ENCODE results near the gene DNPH1.
A peak's percentile ranks its signal among the peaks of the same experiment; 100 is the strongest.

DNPH1 gene

GRCh38 chr6:43183441-43183840 is 45.8 kb downstream of the DNPH1 start:
- no peak for DNase-seq (ENCODE audit: low read depth, low spot score)

DNA sequence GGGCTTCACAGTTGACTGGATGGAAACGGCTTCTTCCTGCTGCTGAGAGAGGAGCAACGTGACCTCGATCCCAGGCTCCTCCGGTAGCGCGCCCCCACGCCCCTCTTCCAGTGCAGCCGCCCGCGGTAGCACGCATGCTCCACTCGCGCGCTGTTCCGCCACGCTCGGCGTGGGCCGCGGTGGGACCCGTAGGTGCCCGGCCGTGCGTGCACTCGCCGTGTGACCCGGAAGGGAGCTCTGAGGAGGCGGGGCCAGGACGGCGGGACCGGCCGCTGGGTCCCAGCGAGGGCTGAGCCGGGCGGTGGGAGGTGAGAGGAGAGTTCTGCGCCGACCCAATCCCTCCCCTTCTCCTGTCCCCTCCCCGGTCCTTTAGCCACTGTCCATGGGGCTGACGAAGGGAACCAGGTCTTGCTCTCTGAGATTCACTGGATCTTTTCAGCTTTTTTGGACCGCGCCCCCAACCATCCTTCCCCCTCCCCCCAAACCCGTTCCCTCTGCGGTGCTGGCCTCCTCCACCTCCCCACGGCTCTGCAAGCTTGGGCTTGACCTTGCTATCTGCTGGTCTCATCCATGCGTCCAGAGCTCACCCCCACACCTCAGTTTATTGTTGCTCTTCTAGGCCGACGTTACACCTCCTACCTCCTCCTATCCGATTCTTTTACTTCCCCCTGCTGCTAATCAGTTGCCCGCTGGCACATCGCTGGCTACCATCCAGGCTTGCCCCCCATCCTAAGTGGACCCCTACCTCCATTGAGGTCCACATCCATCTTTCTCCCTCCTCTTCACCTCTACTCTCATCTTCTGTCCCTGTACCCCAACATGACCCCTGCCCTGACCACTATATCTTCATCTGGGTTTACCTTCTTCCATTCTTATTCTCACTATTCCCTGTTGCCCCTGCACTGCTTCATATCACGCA is 47.1 kb downstream of the DNPH1 start, which contains the start of gene CUL9:
TSS of gene CUL9 (plus strand) at position 255 of the 919 bp plus-strand sequence. CDS start 2,115 bp downstream, outside the sequence.
- peak; percentile 12 for DNase-seq (ENCODE audit: low read depth, low spot score)

DNA sequence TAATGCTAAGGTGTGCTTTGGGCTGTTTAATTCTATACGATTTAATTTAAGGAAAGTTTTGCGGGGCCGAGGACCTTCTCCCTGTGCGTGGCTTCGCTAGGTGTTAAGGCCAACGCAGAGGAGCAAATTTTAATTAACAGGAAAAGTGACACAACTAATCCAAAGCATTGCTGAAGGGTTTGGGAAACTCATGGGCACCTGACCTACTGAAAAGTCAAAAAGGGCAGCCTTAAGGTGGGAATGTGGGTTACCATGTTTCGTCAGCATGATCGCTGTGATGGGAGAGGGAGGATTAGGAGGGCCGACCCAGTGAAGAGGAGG is 47.7 kb downstream of the DNPH1 start:
- no peak for DNase-seq (ENCODE audit: low read depth, low spot score)

GRCh38 chr6:43180985-43181384 is 48.3 kb downstream of the DNPH1 start:
- no peak for DNase-seq (ENCODE audit: low read depth, low spot score)

GRCh38 chr6:43180058-43180457 is 49.2 kb downstream of the DNPH1 start:
- no peak for DNase-seq (ENCODE audit: low read depth, low spot score)

- DNase-seq (ENCODE audit: low read depth, low spot score), result no peak
These were observed 50.1 kb downstream of the DNPH1 start for GRCh38 chr6:43178951-43179830.

DNA sequence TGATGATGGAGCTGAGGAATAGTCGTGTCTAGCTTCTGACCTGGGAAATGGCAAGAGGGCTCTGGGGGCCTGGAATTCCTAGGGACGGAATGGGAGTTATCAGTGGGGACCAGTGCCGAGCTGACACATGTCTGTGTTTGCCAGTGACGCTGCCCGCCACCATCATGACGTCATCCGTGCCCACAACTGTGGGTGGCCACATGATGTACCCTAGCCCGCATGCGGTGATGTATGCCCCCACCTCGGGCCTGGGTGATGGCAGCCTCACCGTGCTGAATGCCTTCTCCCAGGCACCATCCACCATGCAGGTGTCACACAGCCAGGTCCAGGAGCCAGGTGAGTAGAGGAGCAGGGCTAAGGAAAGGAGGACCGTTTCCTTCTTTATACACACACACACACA is 51.1 kb downstream of the DNPH1 start:
- no peak for DNase-seq (ENCODE audit: low read depth, low spot score)

- no peak for DNase-seq (ENCODE audit: low read depth, low spot score)
These were observed 52.9 kb downstream of the DNPH1 start for GRCh38 chr6:43176423-43176786.

GRCh38 chr6:43175676-43176422 is 53.4 kb downstream of the DNPH1 start:
- DNase-seq (ENCODE audit: low read depth, low spot score), result no peak

Data from brain pericyte (primary cell).